ENCODE data around the gene PRRC2B.

Gene PRRC2B

DNA sequence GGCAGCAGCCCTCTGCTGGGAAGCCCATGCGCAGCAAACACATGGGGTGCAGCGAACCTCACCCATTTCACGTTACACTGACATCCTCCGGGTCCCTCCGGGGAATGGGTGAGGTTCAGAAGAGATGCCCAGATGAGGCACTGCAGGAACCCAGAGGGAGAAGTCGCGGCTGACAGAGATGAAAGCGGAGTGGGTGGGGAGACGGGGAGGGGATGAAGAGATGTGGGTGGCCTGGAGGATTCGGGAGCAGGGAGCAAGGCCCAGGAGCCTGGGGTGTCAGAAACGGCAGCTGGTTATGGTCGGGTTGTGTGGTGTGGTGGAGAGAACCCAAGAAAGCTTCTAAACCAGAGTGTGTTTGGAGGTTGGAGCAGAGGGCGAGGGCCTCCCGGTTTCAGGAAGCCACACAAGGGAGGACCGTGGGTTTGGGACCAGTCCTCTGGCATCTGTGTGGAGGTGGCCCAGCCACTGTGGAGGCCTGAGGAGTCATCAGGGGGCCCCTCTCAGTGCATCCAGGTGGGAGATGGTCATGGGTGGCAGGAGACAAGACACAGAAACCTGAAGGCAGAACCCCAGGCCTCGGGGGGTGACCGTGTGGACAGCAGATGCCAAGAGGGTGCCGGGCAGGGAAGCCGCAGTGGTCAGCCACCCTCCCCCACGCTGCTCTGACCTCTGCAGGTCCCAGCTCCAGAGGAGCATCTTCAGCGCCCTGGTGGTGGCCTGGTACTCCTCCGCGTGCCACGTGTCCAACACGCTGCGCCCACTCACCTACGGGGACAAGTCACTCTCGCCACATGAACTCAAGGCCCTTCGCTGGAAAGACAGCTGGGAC is 128.6 kb downstream of the PRRC2B start:
- no peak for DNase-seq

DNA sequence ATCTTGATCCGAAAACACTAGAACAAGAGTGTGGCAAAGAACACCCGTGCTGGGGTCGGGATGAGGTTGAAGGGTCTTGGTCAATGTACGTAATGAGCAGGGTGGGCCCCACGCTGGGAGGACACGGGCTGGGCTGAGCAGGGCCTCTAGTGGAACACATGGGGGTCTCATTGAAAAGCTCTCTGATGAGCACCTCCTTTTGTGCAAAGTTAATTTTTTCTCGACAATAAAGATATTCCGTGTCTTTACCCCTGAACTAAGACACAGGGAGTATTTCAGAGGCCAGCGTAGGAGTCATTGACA is 129.2 kb downstream of the PRRC2B start:
- DNase-seq, result no peak

DNA sequence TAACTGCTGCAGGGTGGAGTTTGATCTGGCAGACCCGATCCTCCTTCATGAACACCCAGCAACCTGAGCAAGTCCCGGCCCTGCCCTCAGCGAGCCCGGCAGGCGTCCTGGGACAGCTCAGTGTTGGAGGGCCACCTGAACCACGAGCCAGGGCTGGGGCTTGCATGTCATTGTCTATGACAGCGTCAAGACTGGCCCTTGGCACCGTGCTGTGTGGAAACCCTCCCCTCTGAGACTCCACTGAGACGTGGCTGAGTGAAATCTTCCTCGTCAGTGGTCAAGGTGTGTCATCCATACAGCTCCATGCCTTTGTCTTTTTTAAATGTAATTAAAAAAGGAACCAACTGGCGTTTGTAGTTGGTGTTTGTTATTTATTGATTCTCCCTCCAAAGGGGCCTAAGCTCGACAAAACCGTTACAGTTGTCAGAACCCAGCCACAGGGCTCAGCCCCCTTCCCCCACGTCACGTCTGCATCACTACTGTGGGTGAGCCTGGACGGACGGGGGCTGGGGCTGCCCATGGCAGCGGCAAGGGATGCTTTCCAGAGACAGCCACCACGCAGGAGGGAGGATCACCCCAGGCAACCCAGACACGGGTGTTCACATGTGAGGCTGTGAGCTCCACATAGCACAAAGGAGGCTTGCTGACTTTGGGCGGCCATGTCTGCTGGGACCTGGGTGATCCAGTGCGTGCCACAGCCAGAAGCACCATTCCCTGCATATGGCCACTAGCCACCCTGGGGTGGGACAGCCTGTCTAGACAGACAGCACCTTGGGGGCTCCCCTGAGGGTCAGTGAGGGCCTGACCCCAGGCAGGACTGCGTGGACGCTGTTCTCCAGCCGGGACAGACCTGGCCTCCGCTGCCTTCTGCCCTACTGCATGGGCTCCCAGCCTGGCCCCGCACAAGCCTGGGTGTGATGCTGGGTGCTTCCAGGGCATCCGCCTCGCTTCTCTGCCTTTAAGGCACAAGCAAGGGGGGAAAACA is 129.9 kb downstream of the PRRC2B start:
- DNase-seq, result no peak

DNA sequence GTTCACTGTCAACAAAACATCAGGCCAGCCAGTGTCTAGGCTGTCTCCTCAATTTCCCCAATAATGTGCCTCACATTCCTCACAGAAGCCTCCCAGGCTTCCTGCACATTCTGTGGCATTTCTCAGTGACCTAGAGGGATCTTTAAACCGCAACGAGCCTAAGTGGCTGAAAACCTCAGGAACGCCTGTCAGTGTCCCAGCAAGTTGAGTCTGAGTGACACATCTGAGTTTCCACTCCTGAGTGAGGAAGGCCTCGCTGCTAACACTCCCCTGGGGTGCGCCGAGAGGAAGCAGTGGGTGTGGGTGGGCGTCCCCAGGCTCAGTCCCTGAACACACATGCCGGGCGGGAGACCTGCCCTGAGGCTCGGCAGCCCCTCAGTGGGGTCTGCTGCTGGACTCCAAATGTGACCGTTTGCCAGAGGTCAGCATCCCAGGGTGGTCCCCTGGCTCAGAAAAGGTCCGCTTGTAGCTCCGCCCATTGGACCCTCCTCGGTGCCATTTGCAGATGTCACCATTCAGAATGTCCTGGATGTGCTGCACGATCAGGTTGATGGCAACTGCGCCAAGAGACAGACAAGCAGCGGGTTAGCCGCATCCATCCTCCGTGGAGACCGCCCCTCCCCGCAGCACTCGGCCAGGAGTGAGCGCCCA is 130.9 kb downstream of the PRRC2B start:
- DNase-seq, result no peak

DNA sequence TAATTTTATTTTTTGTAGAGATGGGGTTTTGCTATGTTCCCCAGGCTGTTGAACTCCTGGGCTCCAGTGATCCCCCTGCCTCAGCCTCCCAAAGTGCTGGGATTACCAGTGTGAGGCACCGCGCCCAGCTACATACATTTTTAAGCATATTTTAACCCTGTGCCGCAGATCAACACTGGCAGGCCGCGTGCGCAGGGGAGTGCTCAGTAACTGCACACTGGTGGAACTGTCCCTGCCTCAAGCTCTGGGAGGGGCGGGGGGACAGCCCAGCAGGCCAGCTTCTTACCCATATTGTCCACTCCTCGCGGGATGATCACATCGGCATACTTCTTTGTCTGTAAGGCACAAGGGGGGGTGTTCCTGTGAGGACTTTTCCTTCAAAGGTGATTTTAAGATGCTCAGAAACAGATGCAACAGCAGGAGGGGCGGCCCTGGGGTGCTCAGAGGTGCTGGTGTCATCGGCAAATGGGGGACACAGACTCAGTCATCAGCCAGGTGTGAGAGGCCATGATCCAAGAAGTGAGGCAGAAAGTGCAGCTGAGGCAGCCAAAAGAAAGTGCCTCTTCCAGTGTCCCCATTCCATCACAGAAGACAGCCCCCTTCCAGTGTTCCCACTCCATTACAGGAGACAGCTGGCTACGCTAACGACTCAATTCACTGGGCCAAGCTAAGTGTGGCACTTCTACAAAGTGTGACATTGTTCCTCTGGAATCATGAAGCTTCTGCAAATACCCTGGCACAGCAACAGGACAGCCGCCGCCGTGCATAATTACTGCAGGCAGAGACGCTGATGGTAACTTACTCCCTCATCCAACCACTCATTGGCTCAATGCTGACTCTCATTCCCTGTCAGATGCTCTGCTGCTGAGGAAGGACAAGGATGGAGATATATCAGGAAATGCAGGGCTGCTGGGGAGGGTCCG is 132.0 kb downstream of the PRRC2B start:
- no peak for DNase-seq

DNA sequence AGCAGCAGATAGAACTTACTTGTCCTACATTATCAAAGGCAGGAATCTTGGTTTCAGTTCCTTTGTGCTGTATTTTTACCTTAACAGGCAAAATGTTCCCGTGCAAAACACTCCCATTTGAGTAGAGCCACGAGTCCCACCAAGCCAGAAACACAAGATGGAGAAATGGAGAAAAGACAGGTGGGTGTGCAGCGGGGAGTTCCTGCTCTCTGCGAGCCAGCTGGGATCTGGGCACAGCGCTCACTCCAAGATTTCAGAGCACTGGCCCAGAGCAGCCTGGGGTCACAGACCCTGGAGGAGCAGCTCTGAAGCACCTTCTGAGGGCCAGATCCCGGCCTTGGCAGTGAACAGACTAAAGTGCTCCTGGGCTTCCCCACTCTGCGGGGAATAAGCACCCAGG is 134.3 kb downstream of the PRRC2B start:
- no peak for DNase-seq

DNA sequence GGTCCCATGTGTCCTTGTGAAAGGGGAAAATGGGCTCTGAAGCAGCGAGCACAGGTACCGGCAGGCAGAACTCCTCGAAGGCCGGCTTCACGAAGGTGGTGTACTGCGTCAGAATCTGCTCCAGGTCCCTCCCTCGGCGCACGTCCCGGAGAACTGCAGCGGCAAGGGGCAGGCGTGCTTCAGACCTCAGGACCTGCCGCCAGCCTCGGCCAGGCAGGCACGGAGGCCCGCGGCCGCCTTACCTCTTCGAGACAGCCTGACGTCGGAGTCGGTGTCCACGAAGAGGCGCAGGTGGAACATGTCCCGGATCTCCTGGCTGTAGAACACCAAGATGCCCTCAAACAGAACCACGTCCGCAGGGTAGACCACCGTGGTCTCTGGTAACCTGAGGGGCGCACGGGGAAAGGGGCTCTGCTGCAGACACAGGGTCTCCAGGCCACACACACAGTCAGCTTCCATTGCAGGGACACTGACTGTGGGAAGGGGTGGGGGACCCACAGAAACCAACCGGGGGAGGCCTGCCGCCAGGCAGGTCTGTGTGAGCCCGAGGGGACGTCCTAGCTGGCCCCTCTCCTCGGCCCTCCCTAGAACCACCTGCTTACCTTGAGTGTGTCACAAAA is 135.1 kb downstream of the PRRC2B start:
- no peak for DNase-seq

DNA sequence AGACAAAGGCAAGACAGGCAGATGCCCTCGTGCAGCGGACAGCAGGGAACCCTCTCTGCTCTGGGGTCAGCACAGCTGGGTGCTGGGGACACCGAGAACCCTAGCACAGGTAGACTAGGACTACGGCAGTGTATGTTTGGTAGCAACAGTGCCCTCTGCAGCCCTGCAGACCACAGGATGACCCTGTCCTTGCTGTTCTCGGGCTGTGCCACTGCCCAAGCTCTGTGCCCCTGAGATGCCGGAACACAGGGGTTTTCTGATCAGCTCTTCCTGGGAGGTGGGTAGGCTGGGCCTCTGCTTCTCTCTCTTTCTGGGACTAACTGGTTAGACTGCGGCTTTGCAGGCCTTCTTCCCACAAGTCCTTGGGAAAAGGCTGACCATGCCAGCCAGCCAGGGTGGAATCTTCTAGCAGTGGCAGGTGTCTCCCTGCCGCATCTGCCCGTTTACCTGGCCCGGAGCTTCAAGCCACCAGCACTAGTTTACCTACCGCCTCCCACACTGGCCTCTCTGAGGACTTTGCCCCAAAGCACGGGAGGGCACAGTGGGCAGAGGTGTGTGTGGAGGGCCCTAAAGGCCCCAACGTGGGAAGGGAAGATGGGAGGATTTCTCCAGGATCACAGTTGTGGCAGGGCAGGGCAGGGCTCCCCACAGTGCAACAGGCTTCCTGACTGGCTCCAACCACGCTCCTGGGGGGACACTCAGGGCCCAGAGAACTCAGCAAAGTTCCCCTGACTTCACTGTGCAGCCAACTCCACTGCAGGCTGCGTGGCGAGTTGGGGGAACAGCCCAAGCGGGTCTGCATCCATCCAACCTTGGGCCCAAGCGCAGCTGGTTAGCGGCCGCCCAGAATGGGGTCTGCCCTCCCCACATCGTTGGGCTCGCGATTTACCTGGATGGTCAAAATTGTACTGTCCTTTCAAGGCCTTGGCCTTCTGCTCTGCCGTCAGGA is 136.0 kb downstream of the PRRC2B start:
- DNase-seq, result no peak

DNA sequence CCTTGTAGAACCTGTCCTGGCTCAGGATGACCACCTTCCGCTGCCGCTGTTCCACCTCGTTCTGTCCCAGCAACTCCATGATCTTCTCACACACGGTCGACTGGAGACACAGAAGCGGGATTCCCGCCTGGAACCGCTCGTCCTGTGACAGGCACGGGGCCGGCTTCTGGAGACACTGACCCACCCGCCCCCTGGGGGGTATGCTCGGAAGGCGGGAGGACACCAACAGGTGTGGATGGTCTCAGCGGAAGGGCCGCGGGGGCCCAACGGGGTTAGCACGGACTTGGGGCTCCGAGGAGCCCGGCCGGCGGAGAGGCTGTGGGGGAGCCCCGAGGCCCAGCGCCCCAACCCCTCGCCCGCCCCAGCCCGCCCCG is 136.6 kb downstream of the PRRC2B start:
- DNase-seq, result peak in 2 of 3 experiments; percentile 67 to 69

DNA sequence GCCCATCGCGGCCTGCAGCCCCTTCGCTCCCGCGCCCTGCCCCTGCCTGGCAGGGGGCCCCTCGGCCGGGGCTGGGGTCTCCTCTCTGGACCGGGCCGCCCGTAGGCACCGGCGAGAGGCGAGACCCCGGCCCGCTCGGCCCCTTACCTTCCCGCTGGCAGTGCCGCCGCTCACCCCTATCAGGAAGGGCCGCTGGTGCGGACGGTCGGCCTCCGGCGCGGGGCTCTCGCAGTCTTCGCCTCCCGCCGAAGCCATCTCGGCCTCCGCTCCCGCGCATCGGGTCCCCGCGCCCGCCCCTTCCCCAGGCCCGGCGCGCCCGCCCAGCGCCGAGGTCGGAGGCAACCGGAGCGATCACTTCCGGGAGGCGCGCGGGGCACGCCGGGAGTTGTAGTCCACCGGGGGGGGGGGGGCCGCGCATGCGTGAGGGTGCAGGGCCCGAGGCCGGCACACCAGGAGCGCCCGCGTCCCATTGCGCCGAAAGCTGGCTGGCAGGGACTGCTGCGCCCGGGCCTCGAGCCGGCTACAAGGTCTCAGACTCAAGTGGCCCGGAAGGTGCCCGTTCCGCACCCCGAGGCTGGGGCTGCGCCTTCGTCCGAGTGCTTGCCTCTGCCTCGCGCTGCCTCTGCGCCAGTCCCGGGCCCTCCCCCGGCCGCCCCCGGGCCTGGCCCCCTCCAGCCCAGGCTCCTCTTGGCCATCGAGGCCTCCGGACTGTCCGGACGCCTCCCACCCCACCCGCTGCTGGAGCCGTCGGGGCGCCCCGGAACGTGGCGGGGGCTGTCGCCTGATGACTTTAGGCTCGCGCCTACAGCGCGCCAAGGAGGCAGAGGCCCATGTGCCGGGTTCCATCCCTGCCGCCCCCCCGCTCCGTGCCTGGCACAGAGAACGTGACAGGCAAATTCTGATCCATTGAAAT is 137.3 kb downstream of the PRRC2B start, which contains the start of gene UCK1:
TSS of gene UCK1 (minus strand) at position 344 of the 913 bp plus-strand sequence. CDS start at position 255, 89 bp downstream.
- DNase-seq, result peak; percentile 68 to 92 (median 90)

DNA sequence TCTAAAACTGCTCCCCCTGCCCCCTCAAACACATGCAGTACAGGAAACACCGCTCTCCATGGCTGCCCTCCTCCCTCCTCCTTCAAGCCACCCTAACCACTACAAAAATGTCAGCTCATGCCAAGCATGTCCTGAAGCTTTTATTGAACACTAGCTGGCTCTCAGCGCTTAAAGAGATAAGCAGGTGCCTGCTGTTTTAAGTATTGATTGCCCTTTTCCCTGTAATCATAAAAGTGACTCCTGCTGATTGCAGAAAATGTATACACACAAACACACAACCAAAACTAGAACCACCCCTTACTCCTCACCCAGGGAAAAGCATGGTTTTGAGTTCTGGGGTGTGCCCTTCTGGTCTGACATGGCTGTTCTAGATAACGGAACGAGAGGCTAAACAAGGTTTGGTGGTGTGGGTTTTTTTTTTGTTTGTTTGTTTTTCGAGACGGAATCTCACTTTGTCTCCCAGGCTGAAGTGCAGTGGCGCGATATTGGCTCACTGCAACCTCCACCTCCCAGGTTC is 140.9 kb downstream of the PRRC2B start:
- DNase-seq, result peak in 2 of 3 experiments; percentile 15 to 71

DNA sequence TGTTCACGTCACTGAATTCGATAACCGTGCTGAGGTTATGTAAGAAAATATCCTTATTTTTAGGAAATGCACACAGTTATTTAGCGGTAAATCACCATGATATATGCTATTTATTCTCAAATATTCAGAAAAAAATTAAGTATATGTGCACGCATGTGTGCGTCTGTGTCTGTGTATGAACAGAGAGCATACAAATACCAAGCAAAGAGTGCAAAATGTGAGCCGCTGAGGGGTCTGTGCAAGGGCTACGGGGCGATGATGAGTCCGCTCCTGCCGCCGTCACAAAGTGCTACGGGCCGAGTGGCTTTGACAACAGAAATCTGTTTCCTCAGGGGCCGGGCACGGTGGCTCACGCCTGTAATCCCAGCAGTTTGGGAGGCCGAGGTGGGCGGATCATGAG is 144.1 kb downstream of the PRRC2B start:
- no peak for DNase-seq

DNA sequence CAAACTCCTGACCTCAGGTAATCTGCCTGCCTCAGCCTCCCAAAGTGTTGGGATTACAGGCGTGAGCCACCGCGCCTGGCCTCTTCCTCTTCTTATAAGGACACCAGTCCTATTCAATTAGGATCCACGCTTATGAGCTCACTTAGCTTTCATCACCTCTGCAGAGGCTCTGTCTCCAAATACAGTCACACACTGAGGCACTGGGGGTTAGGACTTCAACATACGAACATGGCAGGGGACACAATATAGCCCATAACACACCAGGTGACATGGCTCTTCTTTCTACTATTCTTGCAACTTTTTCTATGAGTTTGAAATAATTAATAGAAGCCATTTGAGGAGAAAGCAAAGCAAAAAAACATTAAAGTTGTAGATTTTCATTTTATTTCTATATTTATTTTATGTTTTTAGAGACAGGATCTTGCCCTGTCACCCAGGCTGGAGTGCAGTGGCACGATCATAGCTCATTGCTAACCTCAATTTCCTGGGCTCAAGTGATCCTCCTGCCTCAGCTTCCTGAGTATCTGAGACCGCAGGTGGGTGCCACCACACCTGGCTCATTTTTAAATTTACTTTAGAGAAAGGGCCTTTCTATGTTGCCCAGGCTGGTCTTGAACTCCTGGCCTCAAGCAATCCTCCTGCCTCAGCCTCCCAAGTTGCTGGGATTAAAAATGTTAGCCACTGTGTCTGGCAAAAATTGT is 145.5 kb downstream of the PRRC2B start:
- no peak for DNase-seq

DNA sequence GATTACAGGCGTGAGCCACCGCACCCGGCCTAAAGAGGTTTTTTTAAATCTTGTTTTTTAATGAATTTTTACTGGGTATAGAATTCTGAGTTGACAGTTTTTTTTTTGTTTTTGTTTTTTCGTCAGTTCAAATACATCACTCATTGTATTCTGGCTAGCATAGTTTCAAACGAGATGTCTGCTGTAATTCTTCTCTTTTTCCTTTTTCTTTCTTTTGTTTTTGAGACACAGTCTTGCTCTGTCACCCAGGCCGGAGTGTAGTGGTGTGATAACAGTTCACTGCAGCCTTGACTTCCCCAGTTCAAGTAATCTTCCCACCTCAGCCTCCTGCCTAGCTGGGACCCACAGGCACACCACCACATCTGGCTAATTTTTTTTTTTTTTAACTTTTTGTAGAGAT is 149.3 kb downstream of the PRRC2B start:
- no peak for DNase-seq

DNA sequence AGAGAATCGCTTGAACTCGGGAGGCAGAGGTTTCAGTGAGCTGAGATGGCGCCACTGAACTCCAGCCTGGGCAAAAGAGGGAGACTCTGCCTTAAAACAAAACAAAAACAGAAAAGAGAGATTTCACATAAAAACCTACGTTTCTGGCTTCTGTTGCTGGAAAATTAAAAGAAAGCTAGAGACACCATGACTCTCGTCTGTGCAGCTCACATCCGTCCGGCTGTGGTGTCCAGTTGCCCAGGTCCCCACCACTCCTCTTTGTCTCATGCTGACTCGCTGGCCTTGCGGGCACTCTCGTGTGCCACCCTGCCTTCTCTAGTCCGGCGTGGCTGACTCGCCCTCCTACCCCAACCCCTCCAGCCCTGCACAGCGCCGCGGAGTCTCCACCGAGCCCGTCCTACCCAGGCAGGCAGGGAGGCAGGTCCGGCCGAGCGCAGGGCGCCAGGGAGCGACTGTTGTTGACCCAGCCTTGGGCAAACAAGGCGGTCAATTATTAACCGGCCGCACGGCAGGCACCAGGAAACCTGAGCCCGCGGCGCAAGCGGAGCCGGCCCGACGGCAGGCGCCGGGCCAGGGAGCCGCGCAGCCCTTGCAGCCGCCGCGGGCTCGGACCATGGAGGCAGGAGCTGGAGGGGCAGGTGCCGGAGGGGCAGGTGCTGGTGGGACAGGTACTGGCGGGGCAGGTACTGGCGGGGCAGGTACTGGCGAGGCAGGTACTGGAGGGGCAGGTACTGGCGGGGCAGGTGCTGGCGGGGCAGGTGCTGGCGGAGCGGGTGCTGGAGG is 151.3 kb downstream of the PRRC2B start, which contains the start of gene PRRT1B:
TSS of gene PRRT1B (plus strand) at position 521 of the 783 bp plus-strand sequence. CDS start at position 614, 93 bp downstream.
- peak in 2 of 3 experiments; percentile 67 to 83 for DNase-seq

DNA sequence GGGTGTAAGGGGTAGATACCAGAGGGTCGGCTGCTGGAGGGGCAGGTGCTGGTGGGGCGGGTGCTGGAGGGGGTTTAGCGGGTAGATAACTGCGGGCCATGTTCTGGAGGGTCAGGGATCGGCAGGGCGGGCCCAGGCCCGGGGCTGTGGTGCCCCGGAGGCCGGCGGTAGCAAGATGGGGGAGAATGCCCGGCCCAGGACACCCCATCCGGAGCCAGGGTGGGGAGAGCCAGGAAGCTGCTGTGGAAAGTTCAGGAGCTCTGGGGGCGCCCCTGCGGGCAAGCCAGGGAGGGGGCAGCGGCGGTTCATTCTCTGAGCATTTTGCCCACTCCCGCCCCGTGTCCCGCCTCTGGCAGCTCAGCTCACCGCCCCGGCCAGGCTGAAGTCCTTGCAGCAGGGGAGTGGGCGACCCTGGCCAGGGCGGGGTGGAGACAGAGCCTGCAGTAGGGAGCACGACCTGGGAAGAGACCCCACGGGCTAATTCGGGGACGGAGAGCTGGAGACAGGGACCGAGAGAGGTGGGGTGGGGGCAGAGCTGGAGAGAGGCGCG is 152.0 kb downstream of the PRRC2B start:
- DNase-seq, result peak in 1 of 3 experiments; percentile 45
